Activated T-helper 1 cell treated with anti-CD3 and anti-CD28 coated beads, Interleukin-12 subunit alpha, Interleukin-12 subunit beta, Interleukin-2, Interleukin-4 antibody, amounts not matched to agents 30 ng/mL and 10 ng/mL and 1 ng/mL, durations not matched to agents 14 hours and 24 hours and 36 hours (primary cell): ENCODE results near the gene CDH4. TPM values are rescaled to one million over a fixed set of nuclear protein-coding genes. Genes with fewer than 3 reads are reported as not detected.

ENCODE experiments used
- DNase-seq: peaks from one replicate; pipeline ENCODE4 v3.0.0; 2021; ENCODE audit warnings: low spot score
- H3K27ac Mint-ChIP-seq: one replicate; pipeline ENCODE4 v1.8.0; 2021; ENCODE audit warnings: mild to moderate bottlenecking, mixed read lengths
- H3K27me3 Mint-ChIP-seq: one replicate; pipeline ENCODE4 v1.8.0; 2022; ENCODE audit warnings: mild to moderate bottlenecking, moderate library complexity, mixed read lengths; ENCODE audit not compliant: insufficient read depth
- H3K36me3 Mint-ChIP-seq: one replicate; pipeline ENCODE4 v1.8.0; 2021; ENCODE audit warnings: low read depth, mixed read lengths
- H3K4me1 Mint-ChIP-seq: one replicate; pipeline ENCODE4 v1.8.0; 2021; ENCODE audit warnings: low read depth, mixed read lengths
- H3K4me3 Mint-ChIP-seq: one replicate; pipeline ENCODE4 v1.8.0; 2021; ENCODE audit warnings: mild to moderate bottlenecking, moderate library complexity, mixed read lengths
- H3K9me3 Mint-ChIP-seq: one replicate; pipeline ENCODE4 v1.8.0; 2021; ENCODE audit warnings: mixed read lengths
- intact Hi-C: fragments of 100-400 bp; cut with micrococcal nuclease; formaldehyde crosslinking; loops from one replicate; pipeline ENCODE4 v1.15.1; 2024
- total RNA-seq: library from RNA; stranded (reverse); gene quantifications from 2 replicates; pipeline ENCODE4 v1.2.3, GENCODE V29; 2022

The CDH4 gene
- total RNA-seq, 1 donor from 2014 or later = not detected

DNA sequence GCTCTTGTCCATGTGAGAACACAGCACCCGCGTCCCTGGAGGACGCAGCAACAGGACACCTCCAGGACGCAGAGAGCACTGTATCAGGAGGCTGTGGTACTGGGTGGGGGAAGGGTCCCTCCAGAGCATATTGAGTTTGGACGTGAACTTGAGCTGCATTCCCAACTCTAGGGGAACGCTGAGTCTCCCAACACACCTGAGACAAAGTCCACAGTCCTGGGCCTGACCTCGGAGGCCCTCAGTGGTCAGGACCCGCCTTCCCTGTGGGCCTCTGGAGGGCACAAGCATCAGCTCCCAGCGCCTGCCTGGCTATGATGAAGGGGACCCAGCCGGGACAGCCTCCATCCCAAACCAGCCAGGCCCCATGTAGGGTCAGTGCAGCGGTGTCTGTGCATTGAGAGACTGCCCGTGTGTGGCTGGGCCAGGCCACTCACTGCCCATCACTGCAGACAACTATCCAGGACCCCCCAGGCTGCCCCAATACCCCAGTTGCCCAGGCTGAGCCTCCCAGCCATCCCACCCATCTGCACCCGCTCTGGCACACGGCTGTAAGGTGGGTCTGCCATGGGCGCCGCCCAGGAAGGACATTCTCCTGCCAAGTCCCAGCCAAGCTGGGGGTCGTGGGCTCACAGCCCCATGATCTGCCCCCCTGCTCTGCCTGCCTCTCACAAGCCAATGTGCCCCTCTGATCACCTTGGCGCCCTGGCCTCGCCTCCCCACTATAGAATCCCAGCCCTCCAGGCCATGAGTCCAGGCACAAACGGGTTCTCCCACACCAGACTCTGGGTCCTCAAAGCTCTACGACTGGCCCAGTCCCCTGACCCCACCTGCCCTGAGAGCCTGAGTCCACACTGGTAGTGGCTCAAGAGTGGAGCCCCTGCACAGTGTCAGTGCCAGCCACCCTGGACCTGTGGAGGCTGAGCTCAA, 697.9 kb downstream of the CDH4 start:
- intact Hi-C loops = no loop called here
- no peaks in the 10 kb centered on the region for H3K4me1 Mint-ChIP-seq
- H3K9me3 Mint-ChIP-seq = no peaks in the 10 kb centered on the region
- H3K27me3 Mint-ChIP-seq = peaks cover 1% of the 10 kb centered on the region
- no peak overlapping the region for H3K4me3 Mint-ChIP-seq
- no peak for DNase-seq
- H3K27ac Mint-ChIP-seq = no peak overlapping the region
- no peaks in the 10 kb centered on the region for H3K36me3 Mint-ChIP-seq

DNA sequence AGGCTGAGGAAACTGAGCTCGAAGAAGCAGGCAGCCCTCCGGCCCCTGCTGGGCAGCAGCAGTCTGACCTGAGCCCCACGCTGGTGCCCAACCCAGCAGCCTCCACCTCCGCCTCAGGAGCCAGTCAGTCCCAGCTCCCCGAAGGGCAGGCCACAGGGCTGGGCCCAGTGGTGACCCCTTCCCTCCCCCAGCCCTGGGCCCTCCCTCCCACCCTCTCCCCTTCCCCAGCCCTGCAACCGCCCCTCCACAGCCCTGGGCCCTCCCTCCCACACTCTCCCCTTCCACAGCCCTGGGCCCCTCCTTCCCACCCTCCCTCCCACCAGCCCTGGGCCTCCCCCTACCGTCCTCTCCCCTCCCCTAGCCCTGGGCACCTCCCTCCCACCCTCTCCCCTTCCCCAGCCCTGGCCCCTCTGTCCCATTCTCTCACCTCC, 698.6 kb downstream of the CDH4 start:
- intact Hi-C loops = no loop called here
- Mint-ChIP-seq H3K9me3 (no peaks in the 10 kb centered on the region), H3K27ac (no peak overlapping the region), H3K4me3 (no peak overlapping the region), H3K36me3 (no peaks in the 10 kb centered on the region), H3K4me1 (no peaks in the 10 kb centered on the region), H3K27me3 (peaks cover 1% of the 10 kb centered on the region)
- DNase-seq = no peak

DNA sequence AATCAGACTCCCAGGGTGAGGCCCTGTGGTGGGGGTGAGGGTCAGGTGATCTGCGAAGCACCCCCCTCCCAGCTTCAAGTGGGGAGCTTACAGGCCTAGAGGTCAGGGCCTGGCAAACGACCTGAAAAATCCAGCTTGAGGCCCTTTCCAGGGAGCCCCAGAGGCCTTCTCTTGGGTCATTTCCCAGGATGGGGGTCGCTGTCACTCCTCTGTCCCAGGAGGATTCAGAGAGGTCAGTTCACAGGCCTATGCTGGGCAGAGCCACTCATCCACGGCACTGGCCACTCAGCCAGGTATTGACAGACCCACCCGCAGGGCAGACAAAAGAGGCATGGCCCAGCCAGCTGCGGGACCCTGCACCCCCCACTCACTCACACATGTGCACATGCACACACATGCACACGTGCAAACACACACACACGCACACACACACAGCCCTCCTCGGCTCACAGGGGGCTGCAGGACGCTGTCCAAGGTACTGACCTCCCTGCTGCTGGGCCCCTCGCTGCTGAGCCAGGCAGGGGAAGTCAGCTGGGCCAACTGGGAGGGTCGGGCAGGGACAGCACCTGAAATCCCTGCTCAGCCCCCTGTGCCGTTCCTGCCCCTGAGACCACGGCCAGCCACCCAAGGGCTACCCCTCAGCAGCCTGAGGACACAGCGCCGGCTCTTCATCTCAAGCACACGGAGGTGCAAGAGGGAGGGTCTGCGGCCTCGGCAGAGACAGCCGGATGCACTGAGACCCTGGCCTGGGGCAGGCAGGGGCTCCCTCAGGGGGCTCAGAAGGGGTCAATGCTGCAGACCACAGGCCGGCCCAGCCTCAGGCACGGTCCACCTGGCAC, 699.9 kb downstream of the CDH4 start:
- intact Hi-C loops = no loop called here
- H3K4me1 Mint-ChIP-seq = no peaks in the 10 kb centered on the region
- H3K36me3 Mint-ChIP-seq = no peaks in the 10 kb centered on the region
- H3K4me3 Mint-ChIP-seq = no peak overlapping the region
- H3K27ac Mint-ChIP-seq = no peak overlapping the region
- peaks cover 1% of the 10 kb centered on the region for H3K27me3 Mint-ChIP-seq
- no peaks in the 10 kb centered on the region for H3K9me3 Mint-ChIP-seq
- DNase-seq = no peak

DNA sequence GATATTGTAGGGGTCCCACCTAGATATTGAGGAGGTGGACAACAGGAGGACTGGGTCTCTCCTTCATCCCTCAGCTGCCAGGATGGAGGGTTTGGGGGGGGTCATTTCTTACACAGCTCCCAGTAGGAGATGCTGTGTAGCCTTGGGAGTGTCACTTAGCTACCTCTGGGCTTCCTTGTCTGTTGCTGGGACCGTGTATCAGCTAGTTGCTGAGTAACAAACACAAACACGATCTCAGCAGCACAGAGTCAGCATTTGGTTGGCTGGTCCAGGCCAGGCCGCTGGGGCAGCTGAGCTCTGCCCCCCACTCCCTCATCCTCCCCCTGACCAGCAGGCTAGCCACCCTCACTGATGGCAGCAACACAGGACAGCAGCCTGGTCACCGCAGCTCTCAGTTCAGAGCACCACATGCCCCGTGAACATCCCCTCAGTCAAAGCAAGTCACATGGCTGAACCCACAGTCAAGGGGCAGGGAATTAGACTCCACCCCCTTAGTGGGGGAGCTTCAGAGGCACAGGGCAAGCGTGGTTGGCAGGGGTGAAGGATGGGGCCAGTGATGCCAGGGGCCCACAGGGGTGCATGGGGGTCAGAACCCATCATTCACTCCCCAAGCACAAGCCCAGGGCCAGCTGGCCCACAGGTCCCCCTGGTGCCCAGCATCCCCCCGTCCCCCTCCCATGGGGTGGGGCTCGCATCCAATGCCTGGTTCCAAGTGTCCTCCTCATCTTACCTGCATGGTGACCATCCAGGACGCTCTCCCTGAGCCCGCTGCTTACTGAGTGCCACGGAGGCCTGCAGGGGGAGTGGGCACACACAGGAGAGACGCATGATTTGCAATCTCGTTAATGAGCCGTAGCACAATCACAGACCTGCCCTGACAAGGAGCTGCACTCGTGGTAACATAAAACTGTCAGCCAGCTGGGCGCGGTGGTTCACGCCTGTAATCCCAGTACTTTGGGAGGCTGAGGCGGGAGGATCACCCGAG, 701.3 kb downstream of the CDH4 start:
- H3K27me3 Mint-ChIP-seq = peaks cover 1% of the 10 kb centered on the region
- no peaks in the 10 kb centered on the region for H3K4me1 Mint-ChIP-seq
- intact Hi-C loops = no loop called here
- H3K27ac Mint-ChIP-seq = no peak overlapping the region
- H3K9me3 Mint-ChIP-seq = no peaks in the 10 kb centered on the region
- DNase-seq = no peak
- no peaks in the 10 kb centered on the region for H3K36me3 Mint-ChIP-seq
- no peak overlapping the region for H3K4me3 Mint-ChIP-seq

DNA sequence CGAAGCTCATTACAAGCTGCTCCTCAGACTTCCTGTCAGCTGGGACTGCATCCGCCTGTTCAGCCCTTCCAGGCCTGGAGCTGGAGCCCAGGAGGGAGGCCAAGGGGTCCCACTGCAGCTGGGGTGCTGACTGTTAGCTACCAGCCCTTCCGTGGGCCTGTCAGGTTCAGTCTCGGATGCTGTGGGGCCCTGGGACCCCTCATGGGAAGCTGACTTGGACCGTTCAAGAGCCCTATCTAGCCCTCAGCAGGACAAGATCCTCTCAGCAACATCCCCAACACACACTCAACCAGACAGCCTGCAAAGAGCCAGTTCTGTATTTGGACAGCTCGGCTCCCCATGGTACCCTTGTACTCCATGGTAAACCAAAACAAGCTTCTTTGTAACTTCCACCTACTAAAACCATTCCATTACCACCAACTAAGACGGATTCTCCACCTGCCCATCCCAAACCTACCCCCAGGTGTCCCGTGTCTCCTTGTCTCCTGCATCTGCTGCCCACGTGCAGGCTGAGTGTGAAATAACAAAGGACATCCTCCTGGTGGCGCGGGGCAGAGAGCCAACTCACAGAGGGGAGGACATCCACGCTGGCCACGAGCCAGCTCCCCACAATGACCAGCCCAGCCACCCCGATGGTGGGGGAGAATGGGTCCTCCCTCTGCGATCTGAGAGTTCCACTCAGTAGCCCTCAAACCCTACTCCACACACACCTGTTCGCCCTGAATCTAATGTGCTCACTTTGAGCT, 702.4 kb downstream of the CDH4 start:
- Mint-ChIP-seq H3K4me3 (no peak overlapping the region), H3K27ac (no peak overlapping the region), H3K4me1 (no peaks in the 10 kb centered on the region), H3K27me3 (peaks cover 1% of the 10 kb centered on the region), H3K36me3 (no peaks in the 10 kb centered on the region), H3K9me3 (no peaks in the 10 kb centered on the region)
- DNase-seq = no peak
- intact Hi-C loops = no loop called here

DNA sequence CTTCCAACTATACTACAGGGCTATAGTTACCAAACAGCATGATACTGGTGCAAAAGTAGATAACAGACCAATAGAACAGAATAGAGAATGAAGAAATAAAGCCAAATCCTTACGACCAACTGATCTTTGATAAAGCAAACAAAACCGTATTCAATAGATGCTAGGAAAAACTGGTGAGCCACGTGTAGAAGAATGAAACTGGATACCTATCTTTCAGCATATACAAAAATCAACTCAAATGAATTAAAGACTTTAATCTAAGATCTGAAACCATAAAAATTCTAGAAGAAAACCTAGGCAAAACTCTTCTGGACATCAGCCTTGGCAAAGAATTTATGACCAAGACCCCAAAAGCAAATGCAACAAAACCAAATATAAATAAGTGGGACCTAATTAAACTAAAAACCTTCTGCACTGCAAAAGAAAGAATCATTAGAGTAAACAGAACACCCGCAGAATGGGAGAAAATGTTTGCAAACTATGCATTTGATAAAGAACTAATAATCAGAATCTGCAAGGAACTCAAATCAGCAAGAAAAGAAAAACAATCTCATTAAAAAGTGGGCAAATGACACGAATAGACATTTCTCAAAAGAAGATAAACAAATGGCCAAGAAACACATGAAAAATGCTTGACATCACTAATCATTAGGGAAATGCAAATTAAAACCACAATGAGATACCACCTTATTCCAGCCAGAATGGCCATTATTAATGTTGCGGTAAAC, 703.8 kb downstream of the CDH4 start:
- H3K9me3 Mint-ChIP-seq = no peaks in the 10 kb centered on the region
- H3K27ac Mint-ChIP-seq = no peak overlapping the region
- DNase-seq = no peak
- H3K27me3 Mint-ChIP-seq = peaks cover 1% of the 10 kb centered on the region
- intact Hi-C loops = no loop called here
- H3K4me1 Mint-ChIP-seq = no peaks in the 10 kb centered on the region
- H3K4me3 Mint-ChIP-seq = no peak overlapping the region
- H3K36me3 Mint-ChIP-seq = no peaks in the 10 kb centered on the region

DNA sequence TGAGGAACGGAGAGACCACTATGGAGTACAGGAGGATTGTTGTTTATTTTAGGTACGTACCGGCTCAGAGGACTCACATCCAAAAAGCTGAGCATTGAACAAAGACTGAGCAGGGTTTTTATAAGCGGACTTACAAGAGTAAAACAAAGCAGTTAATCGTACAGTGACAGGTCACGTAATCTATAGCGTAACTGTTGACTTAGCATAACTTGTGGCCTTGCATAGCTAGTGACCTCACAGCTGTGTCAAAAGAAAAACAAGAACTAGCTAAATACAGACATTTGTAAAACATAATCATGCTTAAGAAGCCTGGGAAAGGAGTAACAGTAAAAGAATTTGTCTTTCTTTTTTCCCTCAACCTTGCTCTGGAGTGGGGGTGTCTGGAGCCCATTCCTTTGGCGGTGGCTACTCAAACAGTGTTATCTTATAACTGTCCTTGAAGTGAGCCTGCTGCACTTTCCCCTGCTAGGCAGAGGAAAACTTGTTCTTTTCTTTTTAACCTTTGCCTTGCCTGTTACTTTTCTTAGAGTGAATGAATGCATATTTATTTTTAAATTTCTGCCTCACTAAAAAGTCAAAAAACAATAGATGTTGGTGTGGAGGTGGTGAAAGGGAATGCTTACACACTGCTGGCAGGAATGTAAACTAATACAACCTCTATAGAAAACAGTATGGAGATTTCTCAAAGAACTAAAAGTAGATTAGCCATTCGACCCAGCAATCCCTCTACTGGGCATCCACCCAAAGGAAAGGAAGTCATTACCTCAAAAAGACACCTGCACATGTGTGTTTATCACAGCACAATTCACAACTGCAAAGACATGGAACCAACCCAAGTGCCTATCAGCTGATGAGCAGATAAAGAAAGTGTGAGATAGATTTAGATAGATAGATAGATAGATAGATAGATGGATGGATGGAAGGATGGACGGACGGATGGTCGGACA, 704.6 kb downstream of the CDH4 start:
- no peaks in the 10 kb centered on the region for H3K4me1 Mint-ChIP-seq
- intact Hi-C loops = no loop called here
- DNase-seq = no peak

DNA sequence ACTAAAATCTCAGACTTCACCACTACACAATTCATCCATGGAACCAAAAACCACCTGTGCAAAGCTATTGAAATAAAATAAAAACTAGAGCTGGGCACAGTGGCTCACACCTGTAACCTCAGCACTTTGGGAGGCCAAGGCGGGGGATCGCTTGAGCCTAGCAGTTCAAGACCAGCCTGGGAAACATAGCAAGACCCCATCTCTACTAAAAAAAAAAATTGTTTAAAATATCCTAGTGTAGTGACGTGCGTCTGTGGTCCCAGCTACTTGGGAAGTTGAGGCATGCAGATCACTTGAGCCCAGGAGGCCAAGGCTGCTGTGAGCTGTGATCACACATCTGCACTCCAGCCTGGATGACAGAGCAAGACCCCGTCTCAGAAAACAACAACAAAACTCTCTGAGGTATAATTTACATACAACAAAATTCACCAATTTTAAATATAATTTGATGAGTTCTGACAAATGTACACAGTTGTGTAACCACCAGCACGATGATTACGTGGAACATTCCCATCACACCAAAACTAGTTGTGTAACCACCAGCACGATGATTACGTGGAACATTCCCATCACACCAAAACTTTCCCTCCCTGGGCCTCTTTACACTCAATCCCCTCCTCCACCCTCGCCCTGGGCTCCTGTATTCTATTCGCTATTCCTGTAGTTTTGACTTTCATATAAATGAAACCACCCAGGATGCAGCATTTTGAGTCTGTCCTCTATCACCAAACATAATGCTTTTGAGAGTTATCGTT, 706.1 kb downstream of the CDH4 start:
- Mint-ChIP-seq H3K27ac (no peak overlapping the region), H3K4me3 (no peak overlapping the region), H3K4me1 (no peaks in the 10 kb centered on the region), H3K27me3 (no peaks in the 10 kb centered on the region), H3K36me3 (no peaks in the 10 kb centered on the region), H3K9me3 (no peaks in the 10 kb centered on the region)
- DNase-seq = no peak
- intact Hi-C loops = no loop called here

More for the DNA sequence above, 704.6 kb downstream of the CDH4 start:
- Mint-ChIP-seq H3K27me3 (peaks cover 1% of the 10 kb centered on the region), H3K36me3 (no peaks in the 10 kb centered on the region), H3K27ac (no peak overlapping the region), H3K4me3 (no peak overlapping the region), H3K9me3 (no peaks in the 10 kb centered on the region)

DNA sequence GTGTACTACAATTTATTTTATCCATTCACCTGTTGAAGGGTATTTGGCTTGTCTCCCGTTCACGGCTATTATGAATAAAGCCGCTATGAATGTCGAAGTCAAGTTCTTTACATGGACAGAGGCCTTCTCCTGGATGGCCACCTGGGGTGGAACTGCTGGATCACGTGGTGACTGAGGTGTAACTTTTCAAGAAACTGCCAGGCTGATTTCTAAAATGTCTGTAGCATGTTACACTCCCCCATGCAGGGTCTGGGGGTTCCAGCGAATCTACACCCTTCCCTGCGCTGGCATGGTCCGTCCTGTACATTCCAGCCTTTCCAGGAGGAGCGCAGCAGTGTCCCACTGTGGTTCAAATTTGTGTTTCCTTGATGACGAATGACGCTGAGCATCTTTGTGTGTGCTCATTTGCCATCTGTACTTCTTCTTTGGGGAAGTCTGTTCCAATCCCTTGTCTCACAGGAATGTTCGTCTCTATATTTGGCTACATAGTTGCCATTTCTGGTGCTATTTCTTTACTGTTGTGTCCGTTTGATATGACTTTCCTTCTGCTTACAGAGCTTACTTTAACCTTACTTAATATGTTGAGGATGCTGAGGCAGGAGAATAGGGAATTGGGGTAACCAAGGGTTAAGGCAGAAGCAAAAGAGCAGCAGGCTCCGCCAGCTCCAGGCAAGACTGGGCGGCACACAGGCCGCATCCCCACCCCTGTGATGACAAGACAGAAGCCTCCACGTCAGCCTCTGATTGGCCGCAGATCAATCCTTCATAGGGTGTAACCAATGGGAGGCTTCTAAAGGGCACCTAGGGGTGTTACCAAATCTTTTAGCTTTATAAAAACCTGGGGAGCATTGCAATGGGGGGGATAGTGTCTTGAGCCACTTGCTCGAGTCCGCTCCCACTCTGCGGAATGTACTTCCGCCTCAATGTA, 707.0 kb downstream of the CDH4 start:
- Mint-ChIP-seq H3K4me3 (no peak overlapping the region), H3K27me3 (peaks cover 3% of the 10 kb centered on the region), H3K4me1 (no peaks in the 10 kb centered on the region), H3K27ac (no peak overlapping the region), H3K36me3 (no peaks in the 10 kb centered on the region), H3K9me3 (no peaks in the 10 kb centered on the region)
- intact Hi-C loops = no loop called here
- DNase-seq = no peak
